Measurements from ENCODE around the gene NFATC2. TPM values are rescaled to one million over a fixed set of nuclear protein-coding genes. Genes with fewer than 3 reads are reported as not detected.

NFATC2 gene
- total and polyA plus RNA-seq, 8 donors = 5.3 to 12.3 (median 8.5) TPM

DNA sequence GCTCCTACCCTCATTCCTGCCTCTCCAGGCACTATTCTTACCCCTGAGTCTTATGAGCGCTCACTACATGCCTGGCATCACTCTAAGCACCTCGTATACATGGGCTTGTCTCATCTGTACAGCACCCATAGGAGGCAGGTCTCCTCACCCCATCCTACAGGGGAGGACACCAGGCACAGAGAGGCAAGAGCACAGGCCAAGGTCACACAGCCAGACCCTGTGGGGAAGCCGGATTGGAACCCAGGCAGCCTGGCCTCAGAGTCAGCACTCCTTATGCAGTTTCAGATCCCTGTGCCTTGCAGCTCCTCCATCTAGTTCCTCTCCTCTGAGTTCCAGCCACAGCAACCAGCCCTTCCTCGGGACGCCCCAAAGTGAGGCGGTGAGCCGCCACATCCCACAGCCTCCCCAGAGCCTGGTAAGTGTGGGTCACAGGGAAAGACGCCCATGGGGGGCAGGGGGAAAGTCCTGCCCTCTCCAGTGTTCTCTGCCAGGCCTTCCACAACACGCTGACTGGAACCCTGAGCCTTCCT is 103.3 kb downstream of the NFATC2 start:
- TF ChIP-seq, protein P1, sequence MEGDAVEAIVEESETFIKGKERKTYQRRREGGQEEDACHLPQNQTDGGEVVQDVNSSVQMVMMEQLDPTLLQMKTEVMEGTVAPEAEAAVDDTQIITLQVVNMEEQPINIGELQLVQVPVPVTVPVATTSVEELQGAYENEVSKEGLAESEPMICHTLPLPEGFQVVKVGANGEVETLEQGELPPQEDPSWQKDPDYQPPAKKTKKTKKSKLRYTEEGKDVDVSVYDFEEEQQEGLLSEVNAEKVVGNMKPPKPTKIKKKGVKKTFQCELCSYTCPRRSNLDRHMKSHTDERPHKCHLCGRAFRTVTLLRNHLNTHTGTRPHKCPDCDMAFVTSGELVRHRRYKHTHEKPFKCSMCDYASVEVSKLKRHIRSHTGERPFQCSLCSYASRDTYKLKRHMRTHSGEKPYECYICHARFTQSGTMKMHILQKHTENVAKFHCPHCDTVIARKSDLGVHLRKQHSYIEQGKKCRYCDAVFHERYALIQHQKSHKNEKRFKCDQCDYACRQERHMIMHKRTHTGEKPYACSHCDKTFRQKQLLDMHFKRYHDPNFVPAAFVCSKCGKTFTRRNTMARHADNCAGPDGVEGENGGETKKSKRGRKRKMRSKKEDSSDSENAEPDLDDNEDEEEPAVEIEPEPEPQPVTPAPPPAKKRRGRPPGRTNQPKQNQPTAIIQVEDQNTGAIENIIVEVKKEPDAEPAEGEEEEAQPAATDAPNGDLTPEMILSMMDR (IDR thresholded peaks at IDR 0.05) = no peak
- ATAC-seq (no peak), DNase-seq (no peak)
- intact Hi-C loops (cut with DNase I) = no loop called here
- Histone ChIP-seq H3K4me1 (no peaks in the 10 kb centered on the region), H3K27ac (no peak overlapping the region), H3K27me3 (no peaks in the 10 kb centered on the region), H3K9me3 (no peaks in the 10 kb centered on the region), H3K36me3 (no peaks in the 10 kb centered on the region), H3K4me3 (no peak overlapping the region)

GRCh38 chr20:51438136-51438535 is 104.4 kb downstream of the NFATC2 start:
- Histone ChIP-seq H3K36me3 (no peaks in the 10 kb centered on the region), H3K4me3 (no peak overlapping the region), H3K27me3 (no peaks in the 10 kb centered on the region), H3K9me3 (no peaks in the 10 kb centered on the region), H3K27ac (no peak overlapping the region), H3K4me1 (no peaks in the 10 kb centered on the region)
- TF ChIP-seq, protein P1 (IDR thresholded peaks at IDR 0.05) = no peak
- DNase-seq = no peak
- intact Hi-C loops (cut with DNase I) = no loop called here
- ATAC-seq = no peak

DNA sequence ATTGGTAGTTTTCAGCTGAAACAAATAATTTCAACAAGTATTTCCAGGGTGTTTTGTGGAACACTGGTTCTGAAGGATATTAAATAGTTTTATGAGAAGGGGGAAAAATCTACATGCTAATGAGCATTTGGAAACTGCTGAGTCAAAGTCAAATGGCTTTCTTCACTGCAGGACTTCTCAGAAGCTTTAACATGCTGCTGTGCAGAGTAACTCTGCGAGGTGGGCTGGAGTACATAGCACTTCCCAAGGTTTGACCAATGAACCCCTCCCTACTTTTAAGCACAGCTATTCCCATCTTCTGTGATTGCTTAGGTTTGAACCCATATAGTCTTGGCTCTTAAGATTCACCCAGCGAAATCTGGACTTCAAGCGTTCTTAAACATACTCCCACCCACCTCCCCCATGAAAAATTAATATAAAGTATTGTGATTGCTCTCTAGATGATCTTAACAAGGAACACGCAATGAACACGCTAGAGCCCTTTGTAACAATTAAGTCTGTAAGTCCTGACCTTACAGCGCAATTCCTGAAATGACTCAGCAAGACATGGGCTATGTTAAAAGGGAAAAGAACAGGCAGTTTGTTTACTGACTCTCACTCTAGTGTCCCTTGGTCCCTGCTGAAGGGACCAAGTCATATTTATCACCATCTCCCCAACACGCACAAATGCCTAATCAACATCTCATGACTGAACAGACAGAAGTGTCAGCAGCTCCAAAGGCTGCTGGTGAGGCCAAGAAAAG is 105.2 kb downstream of the NFATC2 start:
- no peak overlapping the region for H3K27ac ChIP-seq
- intact Hi-C loops (cut with DNase I) = no loop called here
- H3K4me1 ChIP-seq = no peaks in the 10 kb centered on the region
- no peaks in the 10 kb centered on the region for H3K27me3 ChIP-seq
- TF ChIP-seq, protein P1 (IDR thresholded peaks at IDR 0.05) = no peak
- H3K9me3 ChIP-seq = no peaks in the 10 kb centered on the region
- no peak overlapping the region for H3K4me3 ChIP-seq
- H3K36me3 ChIP-seq = peaks cover 0 to 4% of the 10 kb centered on the region in 2 donors
- ATAC-seq (no peak), DNase-seq (no peak)

DNA sequence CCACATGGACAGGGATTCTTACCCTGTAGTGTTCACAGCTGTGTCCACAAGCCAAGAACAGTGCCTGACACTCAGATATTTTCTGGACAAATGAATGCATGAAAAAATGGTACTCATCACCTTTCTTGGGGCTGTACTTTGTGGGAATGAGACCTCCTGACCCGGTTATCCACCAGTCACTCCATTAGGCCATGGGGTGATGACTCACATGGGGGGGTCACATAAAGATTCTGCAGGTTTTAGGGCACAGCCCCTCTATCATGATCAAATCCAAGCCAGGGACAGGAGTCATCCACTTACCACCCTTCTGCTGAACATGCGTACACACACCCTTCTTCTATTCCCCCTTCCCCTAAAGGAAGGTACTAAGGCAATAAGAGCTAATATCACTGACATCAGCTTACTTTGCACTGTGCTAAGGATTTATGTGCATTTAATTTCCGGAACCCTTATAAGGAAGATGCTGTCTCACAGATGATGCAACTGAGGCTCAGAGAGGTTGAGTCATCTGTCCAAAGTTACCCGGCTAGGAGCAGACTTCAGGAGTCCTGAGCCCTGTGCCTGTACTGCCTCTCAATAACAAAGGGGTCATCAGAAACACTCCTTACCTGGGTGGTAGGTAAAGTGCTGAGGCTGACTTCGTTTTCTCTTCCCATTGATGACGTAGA is 107.8 kb downstream of the NFATC2 start:
- H3K4me3 ChIP-seq = no peak overlapping the region
- no peak overlapping the region for H3K27ac ChIP-seq
- H3K27me3 ChIP-seq = no peaks in the 10 kb centered on the region
- intact Hi-C loops (cut with DNase I) = no loop called here
- peaks cover 0 to 5% of the 10 kb centered on the region in 2 donors for H3K36me3 ChIP-seq
- peak; percentile 23 for ATAC-seq
- DNase-seq = peak in 1 of 4 donors; percentile 9
- TF ChIP-seq, protein P1 (IDR thresholded peaks at IDR 0.05) = no peak
- no peaks in the 10 kb centered on the region for H3K4me1 ChIP-seq
- no peaks in the 10 kb centered on the region for H3K9me3 ChIP-seq

DNA sequence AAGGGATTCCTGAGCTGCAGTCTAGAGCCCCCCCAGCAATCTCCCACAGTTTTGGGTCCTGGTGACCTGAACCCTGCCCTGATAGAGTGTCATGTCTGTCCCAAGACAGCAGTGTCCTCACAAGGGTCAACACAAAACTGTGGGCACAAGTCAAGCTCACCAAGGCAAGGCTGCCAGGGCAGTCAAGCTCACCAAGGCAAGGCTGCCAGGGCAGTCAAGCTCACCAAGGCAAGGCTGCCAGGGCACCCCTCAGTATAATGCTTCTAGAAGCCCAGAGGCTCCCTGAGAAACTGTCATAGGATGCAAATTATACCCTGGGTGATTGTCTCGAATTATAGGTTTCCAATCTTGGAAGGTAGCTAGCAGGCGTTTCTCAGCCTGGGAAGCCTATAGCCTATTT is 108.5 kb downstream of the NFATC2 start:
- Histone ChIP-seq H3K27ac (no peak overlapping the region), H3K36me3 (peaks cover 0 to 5% of the 10 kb centered on the region in 2 donors), H3K27me3 (no peaks in the 10 kb centered on the region), H3K4me1 (no peaks in the 10 kb centered on the region), H3K4me3 (no peak overlapping the region), H3K9me3 (no peaks in the 10 kb centered on the region)
- DNase-seq = peak in 1 of 4 donors; percentile 10
- TF ChIP-seq, protein P1 (IDR thresholded peaks at IDR 0.05) = no peak
- intact Hi-C loops (cut with DNase I) = no loop called here
- ATAC-seq = no peak

All from left lung (tissue), 10 donors.